ENCODE results near the gene SDR42E2.

- no peak for TF ChIP-seq CTCF (IDR thresholded peaks at IDR 0.05; ENCODE audit: extremely low read depth in 1 of 2, insufficient read depth in 1 of 2, low read depth in 1 of 2, low read length in 2 of 2)
- TF ChIP-seq POLR2AphosphoS5 (IDR thresholded peaks at IDR 0.05; ENCODE audit: insufficient read depth, low read depth, low read length): no peak
- TF ChIP-seq POLR2A (IDR thresholded peaks at IDR 0.05; ENCODE audit: low read depth, low read length): no peak
Measured at GRCh38 chr16:22239131-22239805, 77.0 kb downstream of the SDR42E2 start.
